ENCODE data around the gene SSBP1.
"Not testable (repeated sequence)": the region's sequence is repeated elsewhere in the genome, so short reads cannot be mapped to it uniquely, and the experiment has no call there.

The SSBP1 gene

DNA sequence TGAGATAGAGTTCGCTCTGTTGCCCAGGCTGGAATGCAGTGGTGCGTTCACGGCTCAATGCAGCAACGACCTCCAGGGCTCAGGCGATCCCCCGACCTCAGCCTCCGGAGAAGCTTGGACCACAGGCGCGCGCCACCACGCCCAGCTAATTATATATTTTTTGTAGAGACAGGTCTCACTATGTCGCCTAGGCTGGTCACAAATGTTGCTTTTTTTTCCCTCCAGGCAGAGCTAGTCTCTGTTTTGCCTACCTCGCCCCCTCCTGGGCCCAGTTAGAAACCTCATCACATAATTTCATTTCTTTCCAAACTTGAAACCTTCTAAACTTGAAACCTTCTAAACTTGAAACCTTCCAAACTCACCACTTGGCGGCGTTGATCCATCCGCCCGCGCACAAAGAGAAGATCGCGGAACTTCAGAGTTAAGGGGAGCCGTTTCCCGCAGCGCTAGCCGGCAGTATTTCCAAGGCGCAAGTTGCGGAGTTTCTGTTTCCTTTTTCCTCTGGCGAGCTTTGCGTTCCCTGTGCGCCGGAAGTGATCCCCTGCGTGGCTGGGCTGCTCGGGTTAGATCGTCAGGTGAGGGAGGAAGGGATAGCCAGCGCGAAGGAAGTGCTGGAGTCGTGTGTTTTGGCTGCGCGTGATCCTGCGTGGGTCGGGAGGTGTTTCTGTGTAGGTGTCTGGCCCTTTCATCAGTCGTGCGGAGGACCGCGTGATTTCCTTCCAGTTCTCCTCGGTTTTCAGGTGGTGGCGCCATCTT lies at the start of gene SSBP1:
TSS of gene SSBP1 (plus strand) at position 523 of the 756 bp plus-strand sequence. CDS start 809 bp downstream, outside the sequence.
- peak; percentile 98 for DNase-seq

GRCh38 chr7:141689072-141689825 lies 48.9 kb upstream of the SSBP1 start:
- not testable (repeated sequence) for DNase-seq

- DNase-seq: no peak
Observed at GRCh38 chr7:141691540-141691939, 46.6 kb upstream of the SSBP1 start.

GRCh38 chr7:141691961-141692360 lies 46.2 kb upstream of the SSBP1 start:
- no peak for DNase-seq

- no peak for DNase-seq
Observed at GRCh38 chr7:141693082-141693481, 45.1 kb upstream of the SSBP1 start.

GRCh38 chr7:141695803-141696289 lies 42.3 kb upstream of the SSBP1 start:
- no peak for DNase-seq

- DNase-seq: no peak
Observed at GRCh38 chr7:141696348-141696747, 41.8 kb upstream of the SSBP1 start.

- peak; percentile 21 for DNase-seq
Observed at GRCh38 chr7:141697211-141697871, 40.8 kb upstream of the SSBP1 start.

DNA sequence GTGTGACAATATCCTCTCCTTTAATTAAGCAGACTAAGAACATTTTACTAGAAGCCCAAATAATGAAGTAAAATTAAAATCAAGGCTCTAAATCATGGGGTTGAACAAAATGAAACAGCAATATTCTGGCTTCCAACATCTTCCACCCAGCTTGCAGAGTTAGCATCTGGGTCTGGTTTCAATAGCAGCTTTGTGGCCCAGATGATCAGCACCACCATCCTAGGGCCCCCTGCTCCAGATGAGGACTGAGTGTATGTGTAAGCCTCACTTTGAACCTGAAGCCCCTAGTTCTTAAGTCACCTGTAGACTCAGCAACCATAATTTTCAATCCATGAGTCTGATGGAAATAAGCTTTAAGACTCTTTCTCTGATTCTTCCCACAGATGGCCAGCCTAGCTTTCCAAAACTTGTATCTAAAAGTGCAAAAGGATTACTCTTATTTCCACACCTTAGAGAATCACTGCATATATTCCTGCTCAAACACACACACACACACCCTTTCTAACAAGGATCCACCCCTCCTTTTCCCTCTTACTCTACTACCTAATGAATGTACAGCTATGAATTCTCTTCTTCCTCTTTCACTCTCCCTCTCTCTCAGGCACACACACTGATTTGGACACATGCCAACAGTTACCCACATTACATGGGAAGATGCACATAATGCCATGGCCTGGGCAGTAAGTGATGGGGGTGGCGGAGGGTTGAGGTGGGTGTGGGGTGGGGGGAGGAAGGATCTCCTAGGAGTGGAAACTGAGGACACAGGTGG lies 39.7 kb upstream of the SSBP1 start:
- peak; percentile 66 for DNase-seq

GRCh38 chr7:141699860-141700259 lies 38.3 kb upstream of the SSBP1 start:
- no peak for DNase-seq

DNA sequence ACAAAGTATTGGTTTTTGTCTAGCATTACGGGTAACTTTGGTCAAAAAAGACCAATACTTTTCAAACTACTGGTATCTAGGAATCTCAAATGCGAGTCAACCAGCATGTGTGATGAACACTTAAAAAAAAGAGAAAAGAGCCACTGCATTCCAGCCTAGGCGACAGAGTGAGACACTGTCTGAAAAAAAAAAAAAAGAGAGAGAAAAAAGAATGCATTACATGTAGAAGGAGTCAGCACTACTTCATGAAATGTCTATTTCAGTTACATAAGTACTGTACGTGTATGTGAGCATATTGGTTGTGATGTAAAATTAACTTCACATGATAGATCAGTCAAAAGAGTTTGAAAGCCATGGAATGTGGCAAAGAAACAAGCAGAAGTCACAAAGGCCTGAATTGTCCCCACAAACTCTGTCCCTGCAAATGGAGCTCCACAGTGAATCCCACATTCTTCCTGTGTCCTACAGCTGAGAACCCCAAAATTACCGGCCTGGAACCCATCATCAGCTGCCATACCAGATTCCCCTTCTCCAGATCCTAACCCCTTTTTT lies 37.8 kb upstream of the SSBP1 start:
- DNase-seq: no peak

GRCh38 chr7:141700848-141701371 lies 37.2 kb upstream of the SSBP1 start:
- DNase-seq: peak; percentile 26

- DNase-seq: peak; percentile 66
Observed at GRCh38 chr7:141701489-141702046, 36.6 kb upstream of the SSBP1 start.

- peak; percentile 59 for DNase-seq
Observed at GRCh38 chr7:141702047-141702567, 36.1 kb upstream of the SSBP1 start, which contains the start of gene DENND11. DENND11 (minus strand) TSS chr7:141702166; CDS start chr7:141702153, 13 bp downstream.

DNA sequence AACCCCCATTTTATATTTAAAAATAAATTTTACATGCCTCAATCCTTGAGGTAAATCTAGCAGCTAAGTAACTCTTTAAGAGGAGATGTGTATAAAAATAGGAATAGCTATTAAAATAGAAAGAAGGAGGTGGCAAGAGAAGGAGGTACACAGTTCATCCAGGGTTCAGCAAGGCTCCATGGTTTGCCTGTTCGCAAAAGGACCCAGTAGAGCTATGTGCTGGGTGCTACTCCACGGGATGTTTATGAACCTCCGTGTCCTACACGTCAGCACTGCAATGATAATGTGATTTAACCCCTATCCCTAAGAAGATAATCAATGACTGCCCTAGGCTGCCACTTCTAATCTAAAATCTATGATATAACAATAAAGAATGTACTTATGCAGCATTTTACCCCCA lies 35.3 kb upstream of the SSBP1 start:
- no peak for DNase-seq

- no peak for DNase-seq
Observed at GRCh38 chr7:141704112-141704511, 34.0 kb upstream of the SSBP1 start.

GRCh38 chr7:141704741-141705140 lies 33.4 kb upstream of the SSBP1 start:
- no peak for DNase-seq

DNA sequence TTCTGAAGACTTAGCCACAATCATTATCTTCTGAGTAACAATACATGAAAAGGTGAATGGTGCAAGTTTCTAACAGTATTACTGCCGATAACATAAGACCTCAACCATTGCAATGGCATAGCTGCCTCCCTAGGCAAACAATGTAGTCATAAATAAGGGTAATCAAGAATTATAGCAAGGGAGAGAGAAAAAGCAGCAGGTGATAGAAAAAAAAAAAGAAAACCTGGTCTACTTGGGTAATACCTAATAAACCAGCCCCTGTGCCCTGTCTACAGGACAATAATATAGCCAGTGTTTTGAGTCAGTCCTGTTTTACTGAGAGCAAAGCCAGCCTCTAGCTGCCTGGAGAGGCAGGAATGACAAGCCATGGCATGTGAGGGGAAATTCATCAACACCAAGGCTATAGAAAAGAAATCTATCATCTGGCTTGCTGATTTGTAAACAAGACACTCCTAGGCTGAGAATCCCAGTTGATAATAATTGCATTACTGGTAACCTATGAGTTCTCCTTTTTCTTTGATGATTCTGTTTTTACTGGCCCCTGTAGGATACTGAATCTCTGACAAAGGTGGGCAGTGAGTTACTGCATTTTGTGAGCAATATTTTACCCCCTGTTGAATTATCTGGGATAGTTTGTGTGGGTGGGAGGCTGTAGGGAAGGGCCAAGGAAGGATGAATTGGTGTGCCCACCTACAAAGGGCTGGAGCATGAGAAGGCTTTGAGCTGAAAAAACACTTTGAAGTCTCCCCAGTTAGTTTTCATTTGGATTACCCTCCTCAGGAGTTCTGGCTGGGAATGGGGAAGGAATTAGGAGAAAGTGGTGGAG lies 31.7 kb upstream of the SSBP1 start:
- DNase-seq: no peak

GRCh38 chr7:141708351-141708750 lies 29.8 kb upstream of the SSBP1 start, which contains the start of gene WEE2:
WEE2 (plus strand) TSS chr7:141708353; CDS start chr7:141708759, 406 bp downstream.
- DNase-seq: no peak

GRCh38 chr7:141709318-141709717 lies 28.8 kb upstream of the SSBP1 start:
- DNase-seq: no peak
